HG03378 (cell line): ENCODE results near the gene PERCC1.

Experiments used
- ATAC-seq: cut with Tn5 transposase; IDR thresholded peaks from one replicate; pipeline ENCODE4 v1.9.1; 2021; ENCODE audit warnings: mild to moderate bottlenecking, moderate library complexity; ENCODE audit not compliant: unreplicated experiment

PERCC1 gene

GRCh38 chr16:1430759-1431496, at the start of gene PERCC1:
Gene PERCC1, plus strand, starts transcription at chr16:1431078. Its CDS starts 1,516 bp downstream, at chr16:1432594.
- no peak for ATAC-seq

GRCh38 chr16:1381612-1382406, 49.1 kb upstream of the PERCC1 start:
- no peak for ATAC-seq

GRCh38 chr16:1383556-1383955, 47.3 kb upstream of the PERCC1 start:
- ATAC-seq = no peak

GRCh38 chr16:1385232-1385631, 45.6 kb upstream of the PERCC1 start:
- no peak for ATAC-seq

- no peak for ATAC-seq
Observed at GRCh38 chr16:1387331-1387730, 43.5 kb upstream of the PERCC1 start.

GRCh38 chr16:1389762-1390161, 41.1 kb upstream of the PERCC1 start:
- ATAC-seq = no peak

- no peak for ATAC-seq
Observed at GRCh38 chr16:1390239-1390779, 40.6 kb upstream of the PERCC1 start.

GRCh38 chr16:1392826-1393225, 38.1 kb upstream of the PERCC1 start:
- no peak for ATAC-seq

- no peak for ATAC-seq
Observed at GRCh38 chr16:1393613-1394176, 37.2 kb upstream of the PERCC1 start.

GRCh38 chr16:1394367-1394951, 36.4 kb upstream of the PERCC1 start:
- ATAC-seq = no peak

GRCh38 chr16:1395444-1396031, 35.3 kb upstream of the PERCC1 start:
- ATAC-seq = no peak

GRCh38 chr16:1397779-1398178, 33.1 kb upstream of the PERCC1 start:
- no peak for ATAC-seq

GRCh38 chr16:1398351-1398750, 32.5 kb upstream of the PERCC1 start:
- no peak for ATAC-seq

GRCh38 chr16:1398826-1399581, 31.9 kb upstream of the PERCC1 start:
- no peak for ATAC-seq

GRCh38 chr16:1401061-1401757, 29.7 kb upstream of the PERCC1 start:
- ATAC-seq = no peak

GRCh38 chr16:1401758-1402154, 29.1 kb upstream of the PERCC1 start:
- no peak for ATAC-seq

GRCh38 chr16:1403036-1403435, 27.8 kb upstream of the PERCC1 start:
- ATAC-seq = no peak

- no peak for ATAC-seq
Observed at GRCh38 chr16:1403733-1404132, 27.1 kb upstream of the PERCC1 start.

GRCh38 chr16:1407753-1408152, 23.1 kb upstream of the PERCC1 start:
- no peak for ATAC-seq
